SW480 (cell line): Measurements from ENCODE around the gene ALPG.
"Not testable (repeated sequence)": the region's sequence is repeated elsewhere in the genome, so short reads cannot be mapped to it uniquely, and the experiment has no call there.

Experiments used
- DNase-seq: peaks from one replicate; pipeline ENCODE4 v3.0.0-alpha.2; 2016; ENCODE audit warnings: low spot score

ALPG gene

GRCh38 chr2:232441147-232441651 lies 34.6 kb downstream of the ALPG start:
- no peak for DNase-seq

- DNase-seq, result not testable (repeated sequence)
These were observed 35.3 kb downstream of the ALPG start for GRCh38 chr2:232441922-232442321.

- not testable (repeated sequence) for DNase-seq
These were observed 35.8 kb downstream of the ALPG start for GRCh38 chr2:232442431-232442830.

- not testable (repeated sequence) for DNase-seq
These were observed 36.4 kb downstream of the ALPG start for GRCh38 chr2:232443047-232443446.

GRCh38 chr2:232443669-232444408 lies 37.2 kb downstream of the ALPG start:
- not testable (repeated sequence) for DNase-seq

GRCh38 chr2:232444409-232445148 lies 37.9 kb downstream of the ALPG start:
- DNase-seq, result peak; percentile 52

- not testable (repeated sequence) for DNase-seq
These were observed 38.7 kb downstream of the ALPG start for GRCh38 chr2:232445149-232445885.

GRCh38 chr2:232446266-232446777 lies 39.7 kb downstream of the ALPG start:
- not testable (repeated sequence) for DNase-seq

- DNase-seq, result no peak
These were observed 40.5 kb downstream of the ALPG start for GRCh38 chr2:232447091-232447620.

- DNase-seq, result no peak
These were observed 41.1 kb downstream of the ALPG start for GRCh38 chr2:232447638-232448303.

GRCh38 chr2:232448304-232448690 lies 41.7 kb downstream of the ALPG start:
- DNase-seq, result no peak

GRCh38 chr2:232449964-232450363 lies 43.3 kb downstream of the ALPG start:
- no peak for DNase-seq

GRCh38 chr2:232451645-232452044 lies 45.0 kb downstream of the ALPG start:
- not testable (repeated sequence) for DNase-seq

GRCh38 chr2:232454630-232455029 lies 48.0 kb downstream of the ALPG start:
- DNase-seq, result no peak

- DNase-seq, result no peak
These were observed 49.0 kb downstream of the ALPG start, which contains the start of gene ALPI for GRCh38 chr2:232455426-232456255. Gene ALPI, plus strand, starts transcription at chr2:232456153. Its CDS starts 47 bp downstream, at chr2:232456200.

- no peak for DNase-seq
These were observed 49.9 kb downstream of the ALPG start for GRCh38 chr2:232456296-232457120.

GRCh38 chr2:232457121-232458011 lies 50.7 kb downstream of the ALPG start:
- DNase-seq, result no peak

- no peak for DNase-seq
These were observed 51.5 kb downstream of the ALPG start for GRCh38 chr2:232458051-232458660.
